HUES64 (cell line): Measurements from ENCODE around the gene SHISA5.
"Not testable (repeated sequence)": the region's sequence is repeated elsewhere in the genome, so short reads cannot be mapped to it uniquely, and the experiment has no call there.

Experiments
- H3K27ac ChIP-seq: 2 replicates; pipeline ENCODE4 v1.7.0; 2013; ENCODE audit warnings: low read depth, low read length, inconsistent platforms
- H3K27me3 ChIP-seq: 2 replicates; pipeline ENCODE4 v1.6.1; 2013; ENCODE audit warnings: mild to moderate bottlenecking, low read length; ENCODE audit not compliant: insufficient read depth
- H3K36me3 ChIP-seq: 2 replicates; pipeline ENCODE4 v1.6.1; 2013; ENCODE audit warnings: mild to moderate bottlenecking, low read length; ENCODE audit not compliant: insufficient read depth
- H3K4me1 ChIP-seq: 2 replicates; pipeline ENCODE4 v1.6.1; 2013; ENCODE audit warnings: mild to moderate bottlenecking, low read length, moderate library complexity; ENCODE audit not compliant: insufficient read depth
- H3K4me3 ChIP-seq: 2 replicates; pipeline ENCODE4 v1.5.1; 2013; ENCODE audit warnings: mild to moderate bottlenecking, low read length, moderate library complexity
- H3K9ac ChIP-seq: 2 replicates; pipeline ENCODE4 v1.6.1; 2013; ENCODE audit warnings: mild to moderate bottlenecking, low read depth, low read length
- H3K9me3 ChIP-seq: 2 replicates; pipeline ENCODE4 v1.6.1; 2013; ENCODE audit warnings: low read depth, low read length; ENCODE audit not compliant: insufficient read depth
- WGBS: fragments of 150-250, 120-280 bp; methylation state at CpG from one replicate; pipeline ENCODE4 v1.1.7; 2013; ENCODE audit warnings: missing lambda C conversion rate; 5-methylcytosine and 5-hydroxymethylcytosine counted together

SHISA5 gene

GRCh38 chr3:48502121-48502520 is 1.9 kb downstream of the SHISA5 start:
- no peak overlapping the region for H3K27ac ChIP-seq
- H3K36me3 ChIP-seq: peaks cover 22% of the 10 kb centered on the region
- no peak overlapping the region for H3K4me3 ChIP-seq
- no peaks in the 10 kb centered on the region for H3K27me3 ChIP-seq
- H3K9me3 ChIP-seq: no peaks in the 10 kb centered on the region
- H3K4me1 ChIP-seq: peaks cover 16% of the 10 kb centered on the region
- WGBS: 94% methylated on average over 5 of the region's 5 CpGs
- no peak overlapping the region for H3K9ac ChIP-seq

- Histone ChIP-seq H3K36me3 (peaks cover 22% of the 10 kb centered on the region), H3K4me3 (no peak overlapping the region), H3K9ac (no peak overlapping the region), H3K27ac (no peak overlapping the region), H3K27me3 (no peaks in the 10 kb centered on the region), H3K9me3 (no peaks in the 10 kb centered on the region), H3K4me1 (peaks cover 16% of the 10 kb centered on the region)
- 89% methylated on average over 7 of the region's 7 CpGs for WGBS
These were observed 2.8 kb downstream of the SHISA5 start for GRCh38 chr3:48501196-48501595.

- Histone ChIP-seq H3K36me3 (peaks cover 22% of the 10 kb centered on the region), H3K4me1 (peaks cover 16% of the 10 kb centered on the region)
- WGBS: 91% methylated on average over 5 of the region's 5 CpGs
These were observed 3.3 kb downstream of the SHISA5 start for GRCh38 chr3:48500656-48501055.

GRCh38 chr3:48493203-48493501 is 10.8 kb downstream of the SHISA5 start:
- Histone ChIP-seq H3K36me3 (peaks cover 37% of the 10 kb centered on the region), H3K27me3 (no peaks in the 10 kb centered on the region), H3K27ac (no peak overlapping the region), H3K4me3 (no peak overlapping the region), H3K4me1 (peaks cover 3% of the 10 kb centered on the region; the same call in 1 of the 2 replicates), H3K9me3 (no peaks in the 10 kb centered on the region), H3K9ac (no peak overlapping the region)
- WGBS: 96% methylated on average over 3 of the region's 3 CpGs

More at GRCh38 chr3:48500656-48501055, 3.3 kb downstream of the SHISA5 start:
- no peak overlapping the region for H3K9ac ChIP-seq
- no peaks in the 10 kb centered on the region for H3K9me3 ChIP-seq
- no peak overlapping the region for H3K4me3 ChIP-seq
- H3K27me3 ChIP-seq: no peaks in the 10 kb centered on the region
- H3K27ac ChIP-seq: no peak overlapping the region

- Histone ChIP-seq H3K4me1 (peaks cover 3% of the 10 kb centered on the region; the same call in 1 of the 2 replicates), H3K9me3 (no peaks in the 10 kb centered on the region), H3K9ac (no peak overlapping the region), H3K27ac (peak overlapping the region; percentile 8; the same call in 1 of the 2 replicates), H3K4me3 (no peak overlapping the region), H3K27me3 (no peaks in the 10 kb centered on the region), H3K36me3 (peaks cover 33% of the 10 kb centered on the region)
- 94% methylated on average over 7 of the region's 7 CpGs for WGBS
These were observed 11.3 kb downstream of the SHISA5 start for GRCh38 chr3:48492461-48493202.

- H3K4me3 ChIP-seq: no peak overlapping the region
- 99% methylated on average over 5 of the region's 5 CpGs for WGBS
- no peak overlapping the region for H3K27ac ChIP-seq
- no peaks in the 10 kb centered on the region for H3K27me3 ChIP-seq
- H3K9ac ChIP-seq: no peak overlapping the region
- H3K9me3 ChIP-seq: no peaks in the 10 kb centered on the region
- H3K36me3 ChIP-seq: peaks cover 6% of the 10 kb centered on the region
- H3K4me1 ChIP-seq: no peaks in the 10 kb centered on the region
These were observed 17.0 kb downstream of the SHISA5 start for GRCh38 chr3:48486952-48487351.

GRCh38 chr3:48482822-48483221 is 21.2 kb downstream of the SHISA5 start:
- H3K36me3 ChIP-seq, H3K4me1 ChIP-seq, H3K9ac ChIP-seq, H3K9me3 ChIP-seq, H3K27ac ChIP-seq, H3K4me3 ChIP-seq, H3K27me3 ChIP-seq: not testable (repeated sequence)
- WGBS: 95% methylated on average over 6 of the region's 6 CpGs

GRCh38 chr3:48480891-48481290 is 23.1 kb downstream of the SHISA5 start:
- not testable (repeated sequence) for H3K36me3 ChIP-seq, H3K27ac ChIP-seq, H3K27me3 ChIP-seq, H3K9ac ChIP-seq, H3K4me3 ChIP-seq, H3K4me1 ChIP-seq, H3K9me3 ChIP-seq
- 95% methylated on average over 9 of the region's 11 CpGs for WGBS

- Histone ChIP-seq H3K36me3 (0 out of 2 replicates have a peak, but pooled peaks cover 4% of the 10 kb centered on the region), H3K9me3 (no peaks in the 10 kb centered on the region), H3K9ac (no peak overlapping the region), H3K27ac (no peak overlapping the region), H3K4me1 (peaks cover 12% of the 10 kb centered on the region), H3K4me3 (no peak overlapping the region), H3K27me3 (no peaks in the 10 kb centered on the region)
- 89% methylated on average over 19 of the region's 19 CpGs for WGBS
These were observed 25.1 kb downstream of the SHISA5 start for GRCh38 chr3:48478626-48479555.

GRCh38 chr3:48477959-48478520 is 25.9 kb downstream of the SHISA5 start:
- Histone ChIP-seq H3K9me3 (no peaks in the 10 kb centered on the region), H3K4me3 (no peak overlapping the region), H3K36me3 (0 out of 2 replicates have a peak, but pooled peaks cover 4% of the 10 kb centered on the region), H3K27ac (peak overlapping the region; percentile 35; the same call in 1 of the 2 replicates), H3K4me1 (peaks cover 18% of the 10 kb centered on the region), H3K9ac (no peak overlapping the region), H3K27me3 (no peaks in the 10 kb centered on the region)
- 88% methylated on average over 9 of the region's 9 CpGs for WGBS
